AG09319 (cell line): ENCODE data around the gene DUT.

Experiments used
- DNase-seq: peaks from one replicate; pipeline ENCODE4 v3.0.0-alpha.2; 2010; ENCODE audit warnings: low read depth; ENCODE audit errors: extremely low read depth
- TF ChIP-seq, protein P1 (sequence below): IDR thresholded peaks from 2 replicates; pipeline ENCODE4 v1.5.1; 2011; ENCODE audit warnings: low read depth, mild to moderate bottlenecking, inconsistent platforms, low read length, moderate library complexity

Gene DUT

DNA sequence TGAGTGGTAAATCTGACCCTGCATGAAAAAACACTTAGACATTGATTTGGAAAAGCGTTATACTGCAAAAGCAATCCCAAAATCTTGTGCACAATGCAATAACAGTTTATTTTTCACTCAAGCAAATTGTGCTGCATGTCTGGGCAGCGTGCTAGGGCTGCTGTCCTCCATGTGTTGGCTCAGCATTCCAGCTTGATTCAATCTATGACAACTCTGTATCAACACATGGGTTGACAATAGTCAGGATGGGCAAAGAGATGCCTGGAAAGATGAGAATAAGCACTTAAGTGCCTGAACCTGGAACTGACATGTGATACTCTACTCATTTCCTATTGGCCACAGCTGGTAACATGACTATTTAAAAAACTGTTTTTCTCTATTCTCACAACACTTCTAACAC, 51.8 kb downstream of the DUT start:
- TF ChIP-seq, protein P1, sequence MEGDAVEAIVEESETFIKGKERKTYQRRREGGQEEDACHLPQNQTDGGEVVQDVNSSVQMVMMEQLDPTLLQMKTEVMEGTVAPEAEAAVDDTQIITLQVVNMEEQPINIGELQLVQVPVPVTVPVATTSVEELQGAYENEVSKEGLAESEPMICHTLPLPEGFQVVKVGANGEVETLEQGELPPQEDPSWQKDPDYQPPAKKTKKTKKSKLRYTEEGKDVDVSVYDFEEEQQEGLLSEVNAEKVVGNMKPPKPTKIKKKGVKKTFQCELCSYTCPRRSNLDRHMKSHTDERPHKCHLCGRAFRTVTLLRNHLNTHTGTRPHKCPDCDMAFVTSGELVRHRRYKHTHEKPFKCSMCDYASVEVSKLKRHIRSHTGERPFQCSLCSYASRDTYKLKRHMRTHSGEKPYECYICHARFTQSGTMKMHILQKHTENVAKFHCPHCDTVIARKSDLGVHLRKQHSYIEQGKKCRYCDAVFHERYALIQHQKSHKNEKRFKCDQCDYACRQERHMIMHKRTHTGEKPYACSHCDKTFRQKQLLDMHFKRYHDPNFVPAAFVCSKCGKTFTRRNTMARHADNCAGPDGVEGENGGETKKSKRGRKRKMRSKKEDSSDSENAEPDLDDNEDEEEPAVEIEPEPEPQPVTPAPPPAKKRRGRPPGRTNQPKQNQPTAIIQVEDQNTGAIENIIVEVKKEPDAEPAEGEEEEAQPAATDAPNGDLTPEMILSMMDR = no peak
- no peak for DNase-seq

DNA sequence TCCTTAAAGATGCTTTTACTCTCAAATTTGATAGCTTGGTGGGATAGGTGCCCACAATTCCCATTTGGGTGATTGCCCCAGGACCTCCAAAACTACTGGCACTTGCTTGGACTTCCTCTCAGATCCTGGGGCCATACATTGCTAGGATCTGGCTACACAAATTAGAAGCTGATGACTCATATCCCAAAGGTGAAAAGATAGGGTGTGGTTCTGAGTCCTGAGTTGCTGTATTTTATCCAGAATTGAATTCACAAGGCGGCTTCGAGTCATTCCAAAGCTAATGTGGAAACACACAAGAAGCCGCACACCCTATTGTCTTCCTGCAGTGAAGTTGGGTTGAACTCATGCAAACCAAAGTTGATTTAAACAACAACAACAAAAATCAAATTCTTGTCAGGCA, 53.4 kb downstream of the DUT start:
- TF ChIP-seq, protein P1 = no peak
- no peak for DNase-seq

DNA sequence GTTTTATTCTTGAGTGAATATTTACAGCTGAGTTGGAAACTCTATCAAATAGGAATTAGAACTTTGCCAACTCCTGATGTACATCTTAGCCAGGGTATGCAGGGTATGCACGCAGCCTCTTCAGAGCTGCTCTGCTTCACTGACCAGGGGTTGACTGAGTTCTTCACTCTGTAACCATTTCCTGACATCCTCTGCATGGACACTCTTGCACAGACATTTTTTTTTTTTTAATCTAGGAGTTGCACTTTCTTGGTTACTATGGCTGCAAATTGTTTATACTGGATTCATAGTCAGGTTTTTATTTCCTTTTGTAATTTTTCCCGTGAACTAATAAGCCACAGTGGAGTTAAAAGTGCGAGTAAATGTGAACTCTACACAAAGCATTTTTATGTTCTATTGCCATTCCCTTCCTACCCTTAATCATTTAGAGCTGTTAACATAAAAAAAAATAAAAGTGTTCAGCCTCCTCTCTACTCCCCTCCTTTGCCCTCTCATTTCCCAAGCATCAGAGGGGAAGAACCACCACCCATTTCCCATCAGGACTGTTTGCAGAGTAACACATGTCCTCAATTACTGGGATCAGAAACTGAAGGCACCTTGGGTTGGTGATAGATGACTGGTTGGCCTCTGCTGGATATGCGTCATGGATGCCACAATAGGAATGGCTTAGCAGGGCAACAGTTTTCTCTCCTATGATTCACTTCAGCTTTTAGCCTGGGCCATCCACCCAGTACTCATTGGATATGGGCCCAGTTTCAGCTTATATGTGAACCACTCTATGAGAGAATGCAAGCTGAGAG, 54.0 kb downstream of the DUT start:
- TF ChIP-seq, protein P1 = no peak

DNA sequence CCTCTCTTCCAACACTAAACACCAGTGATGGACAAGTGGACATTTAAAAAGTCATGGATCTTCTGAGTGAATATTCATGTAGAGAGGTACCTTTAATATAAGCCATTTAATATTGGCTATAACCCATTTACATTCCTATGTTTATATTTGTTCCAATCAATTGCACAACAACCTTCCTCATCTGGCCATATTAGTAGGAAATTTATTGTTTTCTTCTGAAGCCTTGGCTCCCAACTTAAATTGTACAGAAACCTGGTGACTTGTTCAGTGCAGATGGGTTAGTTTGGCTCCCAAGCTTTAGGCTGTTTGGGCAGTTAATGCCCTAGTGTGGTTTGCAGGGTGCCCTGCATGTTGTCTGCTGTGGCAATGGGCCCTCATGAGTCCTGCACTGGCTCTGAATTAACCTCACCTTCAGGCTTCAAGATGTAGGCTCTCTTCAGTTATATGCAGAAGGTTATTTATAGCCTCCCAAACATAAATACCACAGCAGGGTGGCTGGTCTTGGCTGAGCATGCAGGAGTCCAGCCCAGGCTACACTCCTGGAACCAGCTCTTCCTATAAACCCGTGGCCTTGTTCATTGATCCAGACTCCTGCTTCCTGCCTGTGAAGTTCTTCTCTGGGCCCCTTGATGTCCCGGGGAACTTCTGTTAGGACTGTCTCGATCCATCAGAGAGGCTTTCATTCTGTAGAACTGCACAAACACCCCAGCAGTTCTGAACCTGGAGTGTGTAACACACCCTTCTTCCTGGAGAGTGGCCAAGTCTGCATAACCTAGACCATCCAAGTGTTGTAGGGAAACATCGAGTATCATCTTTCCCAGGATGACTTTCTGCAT, 57.0 kb downstream of the DUT start:
- TF ChIP-seq, protein P1 = no peak
- DNase-seq = no peak

More for the DNA sequence above, 54.0 kb downstream of the DUT start:
- DNase-seq = peak; percentile 97

- TF ChIP-seq, protein P1 = no peak
- no peak for DNase-seq
These were observed 57.7 kb downstream of the DUT start for GRCh38 chr15:48388910-48389309.

GRCh38 chr15:48389691-48390143, 58.5 kb downstream of the DUT start:
- TF ChIP-seq, protein P1 = no peak
- DNase-seq = no peak

DNA sequence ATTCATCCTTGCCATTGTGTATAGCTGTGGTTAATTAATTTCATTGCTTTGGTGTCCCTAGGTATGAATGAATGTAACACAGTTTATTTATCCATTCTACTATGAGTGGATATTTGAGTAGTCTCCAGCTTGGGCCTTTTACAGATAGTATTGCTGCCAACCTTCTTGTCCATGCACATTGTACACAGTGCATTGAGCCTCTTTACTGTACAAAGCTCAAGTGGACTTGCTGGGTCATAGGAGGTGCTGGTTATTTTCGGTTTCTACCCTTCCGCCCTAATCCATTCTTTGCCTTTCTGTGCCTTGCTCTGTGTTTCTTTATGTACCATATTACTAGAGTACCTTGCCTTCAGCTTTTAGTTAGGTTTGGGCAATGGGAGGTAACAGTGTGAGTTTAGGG, 60.7 kb downstream of the DUT start:
- no peak for DNase-seq
- TF ChIP-seq, protein P1 = no peak
